Measurements from ENCODE around the gene SPOP.

The SPOP gene

DNA sequence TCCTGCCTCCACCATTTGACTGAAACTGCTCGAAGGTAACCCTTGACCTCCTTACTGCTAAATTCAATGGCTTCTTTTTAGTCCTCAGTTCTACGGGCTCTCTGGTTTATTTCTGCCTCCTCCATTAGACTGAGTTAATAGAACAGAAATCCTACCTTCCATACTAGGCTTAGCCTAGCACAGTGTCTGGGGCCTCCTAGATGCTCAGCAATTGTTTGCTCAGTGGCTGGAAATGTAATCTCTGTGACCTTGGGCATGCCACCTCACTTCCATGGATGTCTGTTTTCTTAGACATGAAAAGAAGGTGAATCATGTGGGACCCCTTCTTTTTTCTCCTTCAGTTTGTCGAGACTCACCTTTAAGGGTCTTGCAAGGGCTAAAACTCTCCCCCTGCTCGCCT is 82.6 kb downstream of the SPOP start:
- peaks cover 41% of the 10 kb centered on the region for H3K36me3 ChIP-seq
- H3K27me3 ChIP-seq (ENCODE audit: insufficient read depth, low read depth, severe bottlenecking), result no peaks in the 10 kb centered on the region
- TF ChIP-seq, protein P1, sequence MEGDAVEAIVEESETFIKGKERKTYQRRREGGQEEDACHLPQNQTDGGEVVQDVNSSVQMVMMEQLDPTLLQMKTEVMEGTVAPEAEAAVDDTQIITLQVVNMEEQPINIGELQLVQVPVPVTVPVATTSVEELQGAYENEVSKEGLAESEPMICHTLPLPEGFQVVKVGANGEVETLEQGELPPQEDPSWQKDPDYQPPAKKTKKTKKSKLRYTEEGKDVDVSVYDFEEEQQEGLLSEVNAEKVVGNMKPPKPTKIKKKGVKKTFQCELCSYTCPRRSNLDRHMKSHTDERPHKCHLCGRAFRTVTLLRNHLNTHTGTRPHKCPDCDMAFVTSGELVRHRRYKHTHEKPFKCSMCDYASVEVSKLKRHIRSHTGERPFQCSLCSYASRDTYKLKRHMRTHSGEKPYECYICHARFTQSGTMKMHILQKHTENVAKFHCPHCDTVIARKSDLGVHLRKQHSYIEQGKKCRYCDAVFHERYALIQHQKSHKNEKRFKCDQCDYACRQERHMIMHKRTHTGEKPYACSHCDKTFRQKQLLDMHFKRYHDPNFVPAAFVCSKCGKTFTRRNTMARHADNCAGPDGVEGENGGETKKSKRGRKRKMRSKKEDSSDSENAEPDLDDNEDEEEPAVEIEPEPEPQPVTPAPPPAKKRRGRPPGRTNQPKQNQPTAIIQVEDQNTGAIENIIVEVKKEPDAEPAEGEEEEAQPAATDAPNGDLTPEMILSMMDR (IDR thresholded peaks at IDR 0.05; ENCODE audit: low read depth, low read length), result no peak
- no peak overlapping the region for H3K4me3 ChIP-seq (ENCODE audit: low read depth, low read length)
- H3K27ac ChIP-seq, result no peak overlapping the region
- no peak for DNase-seq
- H3K9me3 ChIP-seq (ENCODE audit: severe bottlenecking), result no peaks in the 10 kb centered on the region

DNA sequence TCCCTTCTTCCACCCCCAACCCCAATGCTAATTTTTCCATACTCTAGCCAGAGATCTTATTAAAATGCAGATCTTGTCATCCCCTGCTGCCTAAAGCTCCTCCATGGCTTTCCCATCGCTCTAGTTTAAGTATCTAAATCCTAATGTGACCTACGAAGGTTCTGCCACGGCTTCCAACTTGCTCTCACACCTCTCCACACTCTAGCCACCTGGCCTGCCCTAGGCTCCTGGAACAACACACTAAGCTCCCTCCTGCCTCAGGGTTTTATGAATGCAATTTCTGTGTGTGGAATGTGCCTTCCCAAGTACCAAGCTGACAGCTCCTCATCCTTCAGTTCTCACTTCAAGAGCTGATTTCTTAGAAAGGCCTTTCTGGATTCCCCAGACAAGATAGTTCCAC is 85.6 kb downstream of the SPOP start:
- TF ChIP-seq, protein P1 (IDR thresholded peaks at IDR 0.05; ENCODE audit: low read depth, low read length), result no peak
- H3K4me3 ChIP-seq (ENCODE audit: low read depth, low read length), result no peak overlapping the region
- peak overlapping the region; percentile 20 for H3K27ac ChIP-seq
- H3K36me3 ChIP-seq, result peaks cover 19% of the 10 kb centered on the region
- H3K27me3 ChIP-seq (ENCODE audit: insufficient read depth, low read depth, severe bottlenecking), result no peaks in the 10 kb centered on the region
- H3K9me3 ChIP-seq (ENCODE audit: severe bottlenecking), result no peaks in the 10 kb centered on the region
- DNase-seq, result peak; percentile 59

DNA sequence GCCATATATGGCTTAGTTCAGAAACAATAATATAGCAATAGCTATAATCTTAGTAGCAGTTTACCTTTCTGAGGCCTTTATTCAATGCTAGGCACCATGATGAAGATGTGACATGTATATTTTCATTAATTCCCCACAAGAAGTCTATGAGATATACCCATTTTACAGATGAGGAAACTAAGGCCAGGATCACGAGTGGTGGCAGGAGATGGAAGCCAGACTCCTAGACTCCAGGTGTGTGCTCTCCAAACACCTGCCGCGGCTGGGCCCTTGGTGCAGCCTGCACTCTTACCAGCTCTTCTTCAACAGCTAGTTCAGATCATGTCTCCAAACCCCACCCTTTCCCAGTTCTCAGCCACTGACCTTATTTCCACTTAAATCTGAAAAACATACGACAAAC is 87.0 kb downstream of the SPOP start:
- TF ChIP-seq, protein P1 (IDR thresholded peaks at IDR 0.05; ENCODE audit: low read depth, low read length), result no peak
- Histone ChIP-seq H3K36me3 (peaks cover 6% of the 10 kb centered on the region), H3K27ac (no peak overlapping the region), H3K4me3 (ENCODE audit: low read depth, low read length) (no peak overlapping the region), H3K9me3 (ENCODE audit: severe bottlenecking) (no peaks in the 10 kb centered on the region), H3K27me3 (ENCODE audit: insufficient read depth, low read depth, severe bottlenecking) (no peaks in the 10 kb centered on the region)
- no peak for DNase-seq

DNA sequence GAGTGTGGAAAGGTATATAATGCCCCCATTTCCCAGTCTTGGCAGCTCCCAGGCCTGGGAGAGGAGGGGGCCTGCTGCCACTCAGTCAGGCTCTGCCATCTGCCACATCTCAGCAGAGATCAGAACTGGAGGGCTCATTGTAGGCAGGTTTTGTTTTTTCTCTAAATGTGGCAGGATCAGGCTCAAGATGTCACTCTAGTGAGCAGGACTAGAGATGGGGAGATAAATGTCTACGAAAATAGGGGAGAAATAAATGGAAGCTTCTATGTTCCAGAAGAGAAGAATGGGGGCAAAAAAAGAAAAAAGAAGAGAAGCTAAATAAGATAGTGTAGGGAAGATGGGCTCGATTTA is 88.3 kb downstream of the SPOP start:
- H3K4me3 ChIP-seq (ENCODE audit: low read depth, low read length), result no peak overlapping the region
- no peaks in the 10 kb centered on the region for H3K9me3 ChIP-seq (ENCODE audit: severe bottlenecking)
- DNase-seq, result no peak
- TF ChIP-seq, protein P1 (IDR thresholded peaks at IDR 0.05; ENCODE audit: low read depth, low read length), result no peak
- H3K27ac ChIP-seq, result no peak overlapping the region
- no peaks in the 10 kb centered on the region for H3K36me3 ChIP-seq
- H3K27me3 ChIP-seq (ENCODE audit: insufficient read depth, low read depth, severe bottlenecking), result no peaks in the 10 kb centered on the region

DNA sequence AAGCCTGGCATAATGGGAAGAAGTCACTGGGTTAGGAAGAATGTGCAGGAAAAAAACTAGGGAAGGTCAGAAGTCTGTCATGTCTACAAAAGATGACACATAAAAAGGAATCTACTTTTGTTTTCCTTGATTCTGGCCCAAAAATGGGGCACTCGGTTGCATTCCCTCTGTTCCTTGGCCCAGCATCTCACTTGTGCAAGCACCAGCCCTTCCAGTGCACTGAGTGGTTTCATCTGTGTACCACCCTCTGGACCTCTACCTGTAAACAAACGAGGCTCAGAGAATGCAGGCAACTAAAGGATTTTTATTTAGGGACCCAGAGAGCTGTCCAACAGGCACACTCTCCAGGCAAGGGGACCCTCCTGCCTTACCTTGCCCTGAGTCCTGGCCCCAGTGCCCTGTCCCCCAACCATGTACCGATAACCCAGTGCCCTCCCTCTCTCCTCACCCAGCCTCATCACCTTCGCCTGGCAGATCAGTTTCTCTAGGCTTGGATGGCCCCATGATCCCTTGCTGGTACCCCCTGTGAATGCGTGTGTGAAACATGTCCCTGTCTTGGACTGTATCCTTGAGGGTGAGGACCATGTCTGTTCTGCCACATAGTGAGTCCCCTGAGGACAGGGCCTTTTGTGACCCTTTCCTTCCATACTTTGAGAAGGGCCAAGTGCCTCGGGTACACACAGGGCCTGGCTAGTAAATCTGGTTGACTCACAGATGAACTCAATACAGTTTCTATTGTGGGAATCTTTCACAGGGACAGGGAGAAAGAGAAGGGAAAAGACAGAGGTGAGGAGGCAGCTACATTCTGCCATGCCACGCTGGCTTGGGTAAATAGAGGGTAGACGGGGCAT is 88.9 kb downstream of the SPOP start:
- DNase-seq, result no peak
- Histone ChIP-seq H3K27me3 (ENCODE audit: insufficient read depth, low read depth, severe bottlenecking) (no peaks in the 10 kb centered on the region), H3K9me3 (ENCODE audit: severe bottlenecking) (no peaks in the 10 kb centered on the region), H3K36me3 (no peaks in the 10 kb centered on the region), H3K4me3 (ENCODE audit: low read depth, low read length) (no peak overlapping the region), H3K27ac (peak overlapping the region; percentile 7; the same call in 1 of the 2 replicates)
- TF ChIP-seq, protein P1 (IDR thresholded peaks at IDR 0.05; ENCODE audit: low read depth, low read length), result no peak

DNA sequence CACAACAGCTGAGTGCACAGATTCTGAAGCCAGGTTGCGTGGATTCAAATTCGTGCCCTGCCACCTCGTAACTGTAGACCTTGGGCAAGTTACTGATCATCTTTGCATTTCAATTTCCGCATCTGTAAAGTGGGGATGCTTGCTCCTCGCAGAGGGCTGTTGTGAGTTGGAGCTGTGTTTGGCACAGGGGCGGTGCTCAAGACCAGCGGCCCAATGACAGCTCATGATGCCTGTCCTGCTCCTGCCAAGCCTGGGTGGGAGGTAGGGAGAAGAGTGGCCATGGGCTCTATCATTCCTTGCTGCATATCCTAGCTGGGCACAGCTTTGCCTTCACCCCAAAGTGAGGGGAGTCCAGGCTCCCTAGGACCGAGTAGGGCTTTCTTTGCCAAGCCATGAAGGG is 89.6 kb downstream of the SPOP start:
- Histone ChIP-seq H3K27me3 (ENCODE audit: insufficient read depth, low read depth, severe bottlenecking) (no peaks in the 10 kb centered on the region), H3K4me3 (ENCODE audit: low read depth, low read length) (no peak overlapping the region), H3K36me3 (no peaks in the 10 kb centered on the region), H3K27ac (no peak overlapping the region), H3K9me3 (ENCODE audit: severe bottlenecking) (no peaks in the 10 kb centered on the region)
- no peak for DNase-seq
- TF ChIP-seq, protein P1 (IDR thresholded peaks at IDR 0.05; ENCODE audit: low read depth, low read length), result no peak
